Measurements from ENCODE around the gene PKN3. TPM values are rescaled to one million over a fixed set of nuclear protein-coding genes. Genes with fewer than 3 reads are reported as not detected.

The PKN3 gene
- polyA plus RNA-seq, 4 donors: 6.9 to 15.6 (median 12.5) TPM

DNA sequence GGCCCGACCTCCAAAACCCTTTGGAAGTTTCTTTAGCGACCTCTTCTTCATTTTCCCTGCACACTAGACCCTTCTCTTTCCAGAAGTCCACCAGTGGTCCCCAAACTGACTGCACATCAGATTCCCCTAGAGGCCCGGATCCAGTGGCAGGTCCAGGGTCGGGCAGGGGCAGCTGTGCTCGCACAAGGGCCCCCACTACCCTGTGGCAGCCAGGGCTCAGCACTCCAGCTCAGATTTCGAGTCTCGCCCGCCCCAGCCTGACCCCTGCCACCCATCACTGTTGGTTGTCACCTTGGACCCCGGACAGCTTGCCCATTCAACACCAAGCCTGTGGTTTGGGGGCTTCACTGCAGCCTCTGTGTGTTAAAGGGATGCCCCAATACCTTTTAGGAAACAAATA, 29.4 kb downstream of the PKN3 start:
- DNase-seq (ENCODE audit: low read depth in 4 of 4, low spot score in 2 of 4): no peak

GRCh38 chr9:128732576-128732975, 30.3 kb downstream of the PKN3 start:
- DNase-seq (ENCODE audit: low read depth in 4 of 4, low spot score in 2 of 4): no peak

DNA sequence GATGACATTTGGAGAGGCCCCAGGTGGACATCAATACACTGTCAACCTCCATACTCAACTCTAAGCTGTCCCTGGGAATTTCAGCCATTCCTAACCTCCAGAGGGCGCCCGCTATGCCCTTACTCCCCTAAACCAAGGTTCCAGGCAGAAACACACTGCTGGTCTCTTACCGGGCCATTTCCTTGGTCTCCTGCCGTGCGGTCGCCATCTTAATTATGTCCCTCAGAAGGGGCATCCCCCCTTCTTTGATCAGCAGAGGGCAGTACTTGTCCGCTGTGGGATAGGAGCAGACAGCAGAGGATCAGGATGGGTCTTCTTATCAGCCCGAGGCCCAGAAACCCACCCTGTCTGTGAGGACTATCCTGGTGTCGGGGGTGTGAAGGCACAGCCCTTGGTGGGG, 31.0 kb downstream of the PKN3 start:
- peak in 3 of 4 donors; percentile 51 to 73 (median 57) for DNase-seq (ENCODE audit: low read depth in 4 of 4, low spot score in 2 of 4)

DNA sequence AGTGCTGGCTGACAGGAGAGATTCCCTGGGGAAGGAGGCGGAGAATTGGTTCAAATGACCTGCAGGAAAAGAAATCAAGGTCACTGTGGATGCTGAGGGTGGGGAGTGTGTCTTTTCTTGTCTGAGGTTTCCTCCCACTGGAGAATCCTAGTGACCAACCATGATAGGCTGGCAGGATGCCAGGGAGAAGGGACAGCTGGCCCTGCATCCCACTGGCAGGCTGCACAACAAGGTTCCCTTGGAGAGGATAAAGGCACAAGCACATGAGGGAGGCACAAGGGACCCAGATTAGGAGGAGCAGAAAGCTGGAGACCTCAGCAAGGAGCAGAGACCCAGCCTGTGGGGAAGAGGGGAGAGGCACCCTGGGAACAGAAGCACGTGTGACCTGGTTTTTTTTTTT, 33.1 kb downstream of the PKN3 start:
- DNase-seq (ENCODE audit: low read depth in 4 of 4, low spot score in 2 of 4): no peak

DNA sequence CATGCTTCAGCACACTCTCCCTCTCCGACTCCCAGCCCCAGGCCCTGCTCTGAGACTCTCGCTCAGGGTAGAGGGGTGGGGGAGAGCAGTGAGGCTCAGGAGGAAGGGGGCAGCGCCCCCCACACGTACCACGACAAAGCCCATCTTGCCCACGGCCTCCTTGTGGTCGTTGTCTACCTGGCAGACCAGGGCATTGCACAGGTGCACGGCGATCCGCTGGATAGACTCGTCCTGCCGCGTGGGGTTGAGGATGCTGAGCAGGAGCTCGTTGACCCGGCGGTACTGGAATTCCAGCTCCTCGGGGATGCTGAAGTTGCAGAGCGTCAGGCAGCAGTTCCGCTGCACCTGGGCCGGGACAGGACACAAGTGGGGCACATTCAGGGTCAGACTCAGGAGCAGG, 40.1 kb downstream of the PKN3 start:
- DNase-seq (ENCODE audit: low read depth in 4 of 4, low spot score in 2 of 4): no peak

GRCh38 chr9:128743421-128743820, 41.1 kb downstream of the PKN3 start:
- DNase-seq (ENCODE audit: low read depth in 4 of 4, low spot score in 2 of 4): no peak

GRCh38 chr9:128747241-128747640, 44.9 kb downstream of the PKN3 start:
- no peak for DNase-seq (ENCODE audit: low read depth in 4 of 4, low spot score in 2 of 4)

GRCh38 chr9:128750926-128751595, 48.8 kb downstream of the PKN3 start:
- DNase-seq (ENCODE audit: low read depth in 4 of 4, low spot score in 2 of 4): no peak

GRCh38 chr9:128753627-128754026, 51.3 kb downstream of the PKN3 start:
- no peak for DNase-seq (ENCODE audit: low read depth in 4 of 4, low spot score in 2 of 4)

- no peak for DNase-seq (ENCODE audit: low read depth in 4 of 4, low spot score in 2 of 4)
Observed at GRCh38 chr9:128757602-128758001, 55.3 kb downstream of the PKN3 start.

- DNase-seq (ENCODE audit: low read depth in 4 of 4, low spot score in 2 of 4): no peak
Observed at GRCh38 chr9:128762671-128763449, 60.6 kb downstream of the PKN3 start.

GRCh38 chr9:128764361-128764760, 62.1 kb downstream of the PKN3 start:
- no peak for DNase-seq (ENCODE audit: low read depth in 4 of 4, low spot score in 2 of 4)

- DNase-seq (ENCODE audit: low read depth in 4 of 4, low spot score in 2 of 4): no peak
Observed at GRCh38 chr9:128765499-128765898, 63.2 kb downstream of the PKN3 start.

DNA sequence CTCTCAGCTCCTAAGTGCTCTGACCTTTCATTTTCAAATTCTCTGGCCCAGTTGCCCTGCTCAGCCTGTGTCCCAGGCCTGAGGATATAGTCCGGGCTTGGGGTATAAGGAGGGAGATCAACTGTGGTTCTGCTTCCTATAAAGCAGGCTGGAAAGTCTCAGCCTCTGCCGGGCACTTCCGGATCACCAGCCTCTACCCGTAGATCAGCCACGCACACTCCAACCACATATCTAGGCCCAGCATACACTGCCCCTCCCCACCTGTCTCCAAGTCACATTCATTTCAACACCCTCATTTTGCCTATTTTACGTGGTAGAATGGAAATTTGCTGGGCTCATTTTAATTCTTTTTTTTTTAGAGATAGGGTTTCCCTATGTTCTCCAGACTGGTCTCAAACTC, 66.3 kb downstream of the PKN3 start:
- DNase-seq (ENCODE audit: low read depth in 4 of 4, low spot score in 2 of 4): no peak

Other genes starting within 250 kb of the PKN3 start
- 10 to 100 TPM; 36.0 to 57.2 (median 46.6) TPM for gene ODF2, start 246.5 kb upstream of the PKN3 start, polyA plus RNA-seq (ENCODE audit: insufficient read length in 4 of 4)
- 10 to 100 TPM; 27.9 to 30.9 (median 29.9) TPM for gene GLE1, start 197.8 kb upstream of the PKN3 start, polyA plus RNA-seq (ENCODE audit: insufficient read length in 4 of 4)
- 100 to 1,000 TPM; 286 to 440 (median 375) TPM for gene SPTAN1, start 149.9 kb upstream of the PKN3 start, polyA plus RNA-seq (ENCODE audit: insufficient read length in 4 of 4)
- gene DYNC2I2, start 45.7 kb upstream of the PKN3 start, polyA plus RNA-seq (ENCODE audit: insufficient read length in 4 of 4): 10 to 100 TPM; 55.5 to 95.5 (median 78.0) TPM
- gene SET, start 13.3 kb upstream of the PKN3 start, polyA plus RNA-seq (ENCODE audit: insufficient read length in 4 of 4): 100 to 1,000 TPM; 556 to 701 (median 612) TPM
- 10 to 100 TPM; 15.6 to 26.2 (median 20.7) TPM for gene ZDHHC12, start 21.6 kb downstream of the PKN3 start, polyA plus RNA-seq (ENCODE audit: insufficient read length in 4 of 4)
- 10 to 100 TPM; 33.5 to 43.9 (median 37.0) TPM for gene ZER1, start 69.4 kb downstream of the PKN3 start, polyA plus RNA-seq (ENCODE audit: insufficient read length in 4 of 4)
- 10 to 100 TPM; 35.4 to 41.7 (median 37.4) TPM for gene TBC1D13, start 84.8 kb downstream of the PKN3 start, polyA plus RNA-seq (ENCODE audit: insufficient read length in 4 of 4)
- gene ENDOG, start 116.0 kb downstream of the PKN3 start, polyA plus RNA-seq (ENCODE audit: insufficient read length in 4 of 4): 10 to 100 TPM in 2 of 4 donors, 1 to 10 TPM in 2; 6.8 to 16.4 (median 12.6) TPM
- gene SPOUT1, start 127.3 kb downstream of the PKN3 start, polyA plus RNA-seq (ENCODE audit: insufficient read length in 4 of 4): 10 to 100 TPM; 31.8 to 52.4 (median 40.3) TPM
- 10 to 100 TPM; 17.0 to 31.0 (median 25.5) TPM for gene KYAT1, start 179.4 kb downstream of the PKN3 start, polyA plus RNA-seq (ENCODE audit: insufficient read length in 4 of 4)
- 10 to 100 TPM; 26.8 to 34.8 (median 30.8) TPM for gene LRRC8A, start 179.6 kb downstream of the PKN3 start, polyA plus RNA-seq (ENCODE audit: insufficient read length in 4 of 4)
- gene PHYHD1, start 218.5 kb downstream of the PKN3 start, polyA plus RNA-seq (ENCODE audit: insufficient read length in 4 of 4): 10 to 100 TPM; 55.6 to 69.5 (median 62.4) TPM
- 10 to 100 TPM; 14.4 to 20.0 (median 16.8) TPM for gene DOLK, start 245.1 kb downstream of the PKN3 start, polyA plus RNA-seq (ENCODE audit: insufficient read length in 4 of 4)
- 10 to 100 TPM; 35.2 to 60.5 (median 47.4) TPM for gene NUP188, start 245.2 kb downstream of the PKN3 start, polyA plus RNA-seq (ENCODE audit: insufficient read length in 4 of 4)

Measured in left renal cortex interstitium (tissue), 4 donors.